Skeletal muscle tissue (tissue), 4 donors: ENCODE measurements around the gene TBX15. TPM values are rescaled to one million over a fixed set of nuclear protein-coding genes. Genes with fewer than 3 reads are reported as not detected.
A peak's percentile ranks its signal among the peaks of the same experiment; 100 is the strongest.

Experiments used
- H3K27ac ChIP-seq: one replicate; pipeline ENCODE4 v1.7.0; 2013; ENCODE audit warnings: mild to moderate bottlenecking, low read depth, low read length, inconsistent platforms
- H3K27me3 ChIP-seq, 3 donors: one replicate each; pipeline ENCODE4 v1.7.0; 2013; ENCODE audit warnings: low read length in 3 of 3; ENCODE audit not compliant: control insufficient read depth in 3 of 3, insufficient read depth in 3 of 3
- H3K36me3 ChIP-seq, 3 donors: one replicate each; pipeline ENCODE4 v1.7.0; 2013; ENCODE audit warnings: low read length in 3 of 3; ENCODE audit not compliant: control insufficient read depth in 3 of 3, insufficient read depth in 3 of 3
- H3K4me1 ChIP-seq, 3 donors: one replicate each; pipeline ENCODE4 v1.7.0; 2013; ENCODE audit warnings: low read length in 3 of 3, mild to moderate bottlenecking in 3 of 3; ENCODE audit not compliant: control insufficient read depth in 3 of 3, insufficient read depth in 3 of 3
- H3K4me3 ChIP-seq, 3 donors: one replicate each; pipeline ENCODE4 v1.7.0; 2013; ENCODE audit warnings: low read length in 3 of 3
- H3K9ac ChIP-seq, 3 donors: one replicate each; pipeline ENCODE4 v1.7.0; 2013; ENCODE audit warnings: low read length in 3 of 3, mild to moderate bottlenecking in 3 of 3, moderate library complexity in 2 of 3, low read depth in 1 of 3
- H3K9me3 ChIP-seq, 3 donors: one replicate each; pipeline ENCODE4 v1.7.0; 2013; ENCODE audit warnings: low read length in 3 of 3; ENCODE audit not compliant: control insufficient read depth in 3 of 3
- total RNA-seq: library from RNA; depleted of rRNA; stranded (reverse); fragments of >200 nt; gene quantifications from one replicate; pipeline ENCODE4 v1.2.3, GENCODE V29; 2014
- donor health status: Osteomylitis.

The TBX15 gene
- total RNA-seq, 1 donor from 2014 or later: 49.6 TPM

- Histone ChIP-seq H3K36me3 (peaks cover 0 to 7% (median 3%) of the 10 kb centered on the region in 3 donors), H3K9me3 (no peaks in the 10 kb centered on the region), H3K9ac (peak overlapping the region in 1 of 3 donors; percentile 32), H3K4me3 (peak overlapping the region in 1 of 3 donors; percentile 31), H3K27ac (peak overlapping the region; percentile 44), H3K27me3 (no peaks in the 10 kb centered on the region), H3K4me1 (peaks cover 41 to 50% (median 42%) of the 10 kb centered on the region in 3 donors)
Measured at GRCh38 chr1:118979754-118980575, 8.2 kb downstream of the TBX15 start.

GRCh38 chr1:118978914-118979701, 9.0 kb downstream of the TBX15 start:
- Histone ChIP-seq H3K36me3 (peaks cover 0 to 7% (median 3%) of the 10 kb centered on the region in 3 donors), H3K27ac (peak overlapping the region; percentile 44), H3K27me3 (no peaks in the 10 kb centered on the region), H3K9ac (no peak overlapping the region), H3K9me3 (no peaks in the 10 kb centered on the region), H3K4me3 (peak overlapping the region in 2 of 3 donors; percentile 3 to 26), H3K4me1 (peaks cover 49 to 56% (median 50%) of the 10 kb centered on the region in 3 donors)

- no peaks in the 10 kb centered on the region for H3K9me3 ChIP-seq
- H3K4me1 ChIP-seq: peaks cover 49 to 65% (median 55%) of the 10 kb centered on the region in 3 donors
- H3K27me3 ChIP-seq: no peaks in the 10 kb centered on the region
- peak overlapping the region in 1 of 3 donors; percentile 30 for H3K9ac ChIP-seq
- peak overlapping the region; percentile 51 for H3K27ac ChIP-seq
- no peaks in the 10 kb centered on the region for H3K36me3 ChIP-seq
- no peak overlapping the region for H3K4me3 ChIP-seq
Measured at GRCh38 chr1:118977600-118977999, 10.5 kb downstream of the TBX15 start.

GRCh38 chr1:118974661-118975060, 13.5 kb downstream of the TBX15 start:
- no peaks in the 10 kb centered on the region for H3K27me3 ChIP-seq

GRCh38 chr1:118973531-118974137, 14.5 kb downstream of the TBX15 start:
- H3K9me3 ChIP-seq: no peaks in the 10 kb centered on the region
- no peaks in the 10 kb centered on the region for H3K27me3 ChIP-seq
- peak overlapping the region in 1 of 3 donors; percentile 14 for H3K4me3 ChIP-seq
- H3K27ac ChIP-seq: no peak overlapping the region
- no peaks in the 10 kb centered on the region for H3K36me3 ChIP-seq
- no peak overlapping the region for H3K9ac ChIP-seq
- peaks cover 75 to 92% (median 75%) of the 10 kb centered on the region in 3 donors for H3K4me1 ChIP-seq

More at GRCh38 chr1:118974661-118975060, 13.5 kb downstream of the TBX15 start:
- H3K27ac ChIP-seq: no peak overlapping the region
- no peaks in the 10 kb centered on the region for H3K36me3 ChIP-seq
- H3K9me3 ChIP-seq: no peaks in the 10 kb centered on the region
- no peak overlapping the region for H3K9ac ChIP-seq
- H3K4me3 ChIP-seq: no peak overlapping the region
- H3K4me1 ChIP-seq: peaks cover 72 to 83% (median 73%) of the 10 kb centered on the region in 3 donors

- Histone ChIP-seq H3K4me3 (no peak overlapping the region), H3K27ac (no peak overlapping the region), H3K4me1 (peaks cover 78 to 95% (median 80%) of the 10 kb centered on the region in 3 donors), H3K9ac (no peak overlapping the region), H3K36me3 (no peaks in the 10 kb centered on the region), H3K9me3 (no peaks in the 10 kb centered on the region), H3K27me3 (no peaks in the 10 kb centered on the region)
Measured at GRCh38 chr1:118973032-118973431, 15.1 kb downstream of the TBX15 start.

- no peaks in the 10 kb centered on the region for H3K36me3 ChIP-seq
- H3K4me1 ChIP-seq: peaks cover 70 to 82% (median 79%) of the 10 kb centered on the region in 3 donors
- no peaks in the 10 kb centered on the region for H3K9me3 ChIP-seq
- H3K27ac ChIP-seq: no peak overlapping the region
- no peak overlapping the region for H3K4me3 ChIP-seq
- H3K27me3 ChIP-seq: no peaks in the 10 kb centered on the region
- H3K9ac ChIP-seq: no peak overlapping the region
Measured at GRCh38 chr1:118970451-118970850, 17.7 kb downstream of the TBX15 start.

- no peaks in the 10 kb centered on the region for H3K36me3 ChIP-seq
- H3K4me3 ChIP-seq: no peak overlapping the region
- no peaks in the 10 kb centered on the region for H3K27me3 ChIP-seq
- peak overlapping the region; percentile 21 for H3K27ac ChIP-seq
- H3K9me3 ChIP-seq: no peaks in the 10 kb centered on the region
- H3K4me1 ChIP-seq: peaks cover 66 to 72% (median 68%) of the 10 kb centered on the region in 3 donors
- H3K9ac ChIP-seq: no peak overlapping the region
Measured at GRCh38 chr1:118963456-118964430, 24.4 kb downstream of the TBX15 start.

GRCh38 chr1:118963138-118963455, 25.0 kb downstream of the TBX15 start:
- Histone ChIP-seq H3K27ac (peak overlapping the region; percentile 21), H3K4me1 (peaks cover 62 to 70% (median 66%) of the 10 kb centered on the region in 3 donors), H3K9me3 (no peaks in the 10 kb centered on the region), H3K36me3 (no peaks in the 10 kb centered on the region), H3K4me3 (no peak overlapping the region), H3K9ac (no peak overlapping the region), H3K27me3 (no peaks in the 10 kb centered on the region)
